HG03175 (cell line): ENCODE measurements around the gene KISS1.
A peak's percentile ranks its signal among the peaks of the same experiment; 100 is the strongest.

ENCODE experiments used
- ATAC-seq: cut with Tn5 transposase; IDR thresholded peaks from one replicate; pipeline ENCODE4 v1.9.1; 2021; ENCODE audit warnings: mild to moderate bottlenecking, moderate library complexity; ENCODE audit not compliant: unreplicated experiment

Gene KISS1

DNA sequence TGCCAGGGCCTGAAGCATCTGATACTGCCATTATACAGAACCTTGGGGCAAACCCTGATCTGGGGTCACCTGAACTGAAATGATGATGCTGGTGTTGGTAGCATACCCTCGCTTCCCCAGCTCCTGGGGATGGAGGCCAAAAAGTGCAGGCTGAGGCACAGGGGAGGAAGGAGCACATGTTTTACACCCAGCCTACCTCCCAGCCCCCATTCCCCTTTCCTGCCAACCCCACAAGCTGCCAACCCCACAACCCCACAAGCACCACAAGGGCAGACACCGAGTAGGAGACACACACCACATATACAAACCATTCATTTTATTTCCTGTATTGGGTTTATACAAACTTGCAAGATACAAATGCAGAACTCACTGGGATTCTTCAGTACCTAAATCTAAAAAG lies 22.3 kb upstream of the KISS1 start:
- no peak for ATAC-seq

- no peak for ATAC-seq
These were observed 21.3 kb upstream of the KISS1 start for GRCh38 chr1:204217648-204218000.

- ATAC-seq: no peak
These were observed 20.8 kb upstream of the KISS1 start for GRCh38 chr1:204216880-204217647.

- ATAC-seq: no peak
These were observed 19.9 kb upstream of the KISS1 start for GRCh38 chr1:204216236-204216635.

- ATAC-seq: peak; percentile 80
These were observed 17.7 kb upstream of the KISS1 start, which contains the start of gene GOLT1A for GRCh38 chr1:204213668-204214662. Gene GOLT1A (minus strand): TSS chr1:204213988. CDS start chr1:204213906, 82 bp downstream.

DNA sequence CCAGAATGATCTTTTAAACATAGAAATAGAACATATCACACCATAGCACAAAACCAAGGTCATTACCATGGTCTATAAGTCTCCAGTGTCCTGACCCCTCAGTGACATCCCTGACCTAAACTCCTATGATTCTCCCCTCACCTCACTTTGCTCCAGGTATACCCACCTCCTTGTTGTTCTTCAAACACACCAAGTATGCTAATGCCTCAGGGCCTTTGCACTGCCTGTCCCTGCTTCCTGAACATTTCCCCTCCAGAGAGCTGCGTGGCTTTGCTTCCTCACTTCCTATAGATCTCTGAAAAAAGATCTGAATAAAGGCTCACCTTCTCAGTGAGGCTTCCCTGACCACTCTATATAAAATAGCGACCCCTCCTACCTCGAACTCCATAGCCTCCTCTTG lies 16.4 kb upstream of the KISS1 start:
- ATAC-seq: no peak

DNA sequence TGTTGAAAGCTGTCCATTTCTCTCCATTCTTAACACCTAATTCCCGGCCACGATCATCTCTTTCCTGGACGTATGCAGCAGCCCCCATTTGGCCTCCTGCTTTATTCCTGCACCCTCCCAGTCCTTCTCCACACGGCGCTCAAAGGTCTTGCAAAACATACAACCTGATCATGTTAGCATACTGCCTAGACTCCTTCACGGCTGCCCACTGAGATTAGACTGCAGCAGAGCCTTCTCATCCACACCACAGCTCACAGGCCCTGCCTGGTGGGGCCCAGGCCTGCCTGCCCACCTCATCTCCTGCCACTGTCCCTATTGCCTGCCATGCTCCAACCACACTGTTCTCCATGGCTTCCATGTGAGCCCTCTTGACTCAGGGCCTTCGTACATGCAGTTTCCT lies 14.8 kb upstream of the KISS1 start:
- no peak for ATAC-seq

GRCh38 chr1:204207136-204207616 lies 10.9 kb upstream of the KISS1 start:
- ATAC-seq: peak; percentile 60

GRCh38 chr1:204206121-204206520 lies 9.8 kb upstream of the KISS1 start:
- no peak for ATAC-seq

GRCh38 chr1:204205486-204205885 lies 9.2 kb upstream of the KISS1 start:
- ATAC-seq: no peak

- ATAC-seq: no peak
These were observed 8.7 kb upstream of the KISS1 start for GRCh38 chr1:204204944-204205343.

DNA sequence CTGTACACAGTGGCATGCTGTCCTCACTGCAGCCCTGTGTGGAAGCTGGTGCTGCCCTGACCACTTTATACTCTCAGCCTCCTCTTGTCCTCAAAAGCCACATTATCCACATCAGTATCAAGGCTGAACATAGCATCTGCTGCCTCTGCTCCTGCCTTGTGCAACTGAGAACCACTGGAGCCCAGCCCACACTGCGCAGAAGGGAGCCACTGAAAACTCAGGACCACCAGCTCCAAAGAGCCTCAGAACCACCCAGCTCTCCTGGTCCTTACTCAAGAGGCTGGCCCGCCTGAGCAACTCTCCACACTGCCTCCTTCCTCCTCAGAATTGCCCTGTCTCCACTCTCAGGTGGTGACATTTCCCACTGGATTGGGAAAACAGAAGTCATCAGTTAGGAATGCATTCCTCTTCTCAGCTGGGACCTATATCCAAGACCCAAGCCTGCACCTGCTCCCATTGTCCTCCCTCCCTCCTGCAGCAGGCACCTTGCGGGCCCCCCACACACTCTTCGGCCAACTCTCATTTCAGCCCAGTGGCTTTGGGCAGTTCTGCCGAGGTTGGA lies 7.0 kb upstream of the KISS1 start:
- ATAC-seq: no peak

- ATAC-seq: no peak
These were observed 6.2 kb upstream of the KISS1 start for GRCh38 chr1:204202481-204202880.

GRCh38 chr1:204201348-204202040 lies 5.2 kb upstream of the KISS1 start:
- no peak for ATAC-seq

GRCh38 chr1:204199579-204199978 lies 3.3 kb upstream of the KISS1 start:
- ATAC-seq: no peak

DNA sequence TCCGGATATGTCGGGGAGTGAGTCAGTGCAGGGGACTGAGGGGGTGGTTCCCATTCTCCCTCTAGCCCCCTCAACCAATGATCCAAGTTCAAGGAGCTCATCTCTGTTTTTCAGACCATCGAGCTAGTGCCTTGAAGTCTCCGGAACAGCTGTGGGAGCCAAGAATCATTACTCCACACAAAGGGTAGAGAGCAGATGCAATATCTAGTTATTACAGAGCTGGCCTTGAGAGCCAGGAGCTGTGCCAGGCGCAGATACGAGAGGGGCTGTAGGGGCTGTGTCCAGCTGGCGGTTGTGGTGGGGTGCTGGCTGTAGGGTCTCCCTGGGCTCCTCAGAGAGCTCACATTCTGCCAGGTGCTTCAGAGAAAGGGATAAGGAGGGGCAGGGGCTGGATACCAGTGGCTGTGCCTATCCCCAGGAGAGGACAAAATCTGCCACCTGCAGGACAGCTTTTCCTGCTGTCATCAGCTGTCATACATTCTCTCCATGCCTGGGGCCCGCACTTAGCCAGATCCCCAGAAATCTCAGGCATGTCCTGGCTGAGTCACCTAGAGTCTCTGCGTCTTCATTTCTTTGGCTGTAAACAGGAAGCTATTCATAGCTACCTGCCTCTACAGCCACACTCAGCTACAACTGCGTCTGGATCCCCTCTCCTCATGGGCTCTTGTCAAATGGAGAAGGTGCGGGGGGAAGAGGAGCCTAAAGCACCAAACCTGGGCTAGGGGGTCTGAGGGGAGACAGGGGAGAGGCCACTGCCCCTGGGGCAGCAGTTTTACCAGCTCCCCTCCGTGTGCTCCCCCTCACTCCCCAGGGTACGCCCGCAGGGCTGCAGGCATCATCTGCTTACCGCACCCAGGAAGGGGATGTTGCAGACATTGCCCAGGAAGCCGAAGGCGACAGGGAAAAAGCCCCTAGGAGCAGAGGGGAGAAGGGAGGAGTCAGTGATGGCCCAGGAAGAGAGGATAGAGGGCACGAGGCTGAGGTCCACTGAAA lies 2.4 kb upstream of the KISS1 start:
- ATAC-seq: no peak

- ATAC-seq: no peak
These were observed 777 bp upstream of the KISS1 start for GRCh38 chr1:204197068-204197467.

- no peak for ATAC-seq
These were observed 1.5 kb downstream of the KISS1 start for GRCh38 chr1:204194771-204195170.

GRCh38 chr1:204194080-204194479 lies 2.2 kb downstream of the KISS1 start:
- ATAC-seq: no peak
